Measurements from ENCODE around the gene DEPDC5. TPM values are rescaled to one million over a fixed set of nuclear protein-coding genes. Genes with fewer than 3 reads are reported as not detected.
"Not testable (repeated sequence)": the region's sequence is repeated elsewhere in the genome, so short reads cannot be mapped to it uniquely, and the experiment has no call there.

DEPDC5 gene
- total RNA-seq, 1 donor from 2014 or later = 13.0 TPM

DNA sequence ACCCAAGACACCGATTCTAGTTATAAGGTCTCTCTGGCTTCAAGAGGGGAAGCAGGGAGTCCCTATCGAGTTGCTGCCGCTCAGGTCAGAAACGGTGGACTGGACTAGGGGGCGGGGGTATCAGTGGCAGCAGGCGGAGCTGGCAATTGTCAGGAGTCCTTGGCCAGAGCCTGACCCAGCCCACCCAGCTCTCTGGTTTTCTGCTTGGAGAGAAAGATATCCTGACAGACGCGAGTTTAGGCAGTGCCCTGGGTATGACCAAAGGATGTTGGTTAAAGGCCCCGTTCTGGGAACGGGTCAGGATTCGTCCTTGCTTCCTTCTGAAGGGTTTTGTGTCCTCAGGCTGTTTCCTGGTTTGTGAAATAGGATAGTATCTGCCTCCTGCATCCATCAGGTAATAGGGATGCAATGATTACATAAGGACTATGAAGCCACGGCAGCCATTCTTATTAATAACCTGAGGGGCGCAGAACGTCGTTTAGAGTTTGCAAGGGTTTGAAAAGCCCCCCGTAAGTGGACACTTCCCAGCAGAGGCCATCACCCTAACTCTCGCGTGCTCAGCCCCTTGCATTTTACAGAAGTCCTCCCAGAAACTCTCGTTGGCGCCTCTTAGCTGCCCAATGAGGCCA lies 700 bp upstream of the DEPDC5 start:
- Mint-ChIP-seq H3K4me1 (ENCODE audit: low read depth, unreplicated experiment) (peaks cover 18% of the 10 kb centered on the region), H3K27ac (ENCODE audit: unreplicated experiment) (peak overlapping the region; percentile 98), H3K4me3 (ENCODE audit: unreplicated experiment) (peak overlapping the region; percentile 89), H3K9me3 (ENCODE audit: unreplicated experiment) (no peaks in the 10 kb centered on the region), H3K36me3 (ENCODE audit: low read depth, unreplicated experiment) (no peaks in the 10 kb centered on the region), H3K27me3 (ENCODE audit: low read depth, unreplicated experiment) (no peaks in the 10 kb centered on the region)
- Histone ChIP-seq H3K27ac (ENCODE audit: low read depth, low read length) (peak overlapping the region; percentile 96), H3K4me3 (ENCODE audit: insufficient read depth, low read depth, low read length) (peak overlapping the region; percentile 86), H3K9ac (ENCODE audit: low read length) (peak overlapping the region; percentile 93), H3K79me2 (ENCODE audit: insufficient read depth, low read length) (peaks cover 36% of the 10 kb centered on the region), H3K4me2 (ENCODE audit: low read length) (peak overlapping the region; percentile 94), H3K9me3 (ENCODE audit: insufficient read depth, low read depth, low read length) (no peaks in the 10 kb centered on the region), H4K20me1 (ENCODE audit: insufficient read depth, low read length) (no peaks in the 10 kb centered on the region), H3K27me3 (ENCODE audit: insufficient read depth, low read length) (no peaks in the 10 kb centered on the region), H2AFZ (ENCODE audit: low read depth, low read length) (peak overlapping the region; percentile 90), H3K36me3 (ENCODE audit: insufficient read depth, low read length) (no peaks in the 10 kb centered on the region), H3K4me1 (ENCODE audit: insufficient read depth, low read length) (peaks cover 36% of the 10 kb centered on the region)
- TF ChIP-seq, protein P1, sequence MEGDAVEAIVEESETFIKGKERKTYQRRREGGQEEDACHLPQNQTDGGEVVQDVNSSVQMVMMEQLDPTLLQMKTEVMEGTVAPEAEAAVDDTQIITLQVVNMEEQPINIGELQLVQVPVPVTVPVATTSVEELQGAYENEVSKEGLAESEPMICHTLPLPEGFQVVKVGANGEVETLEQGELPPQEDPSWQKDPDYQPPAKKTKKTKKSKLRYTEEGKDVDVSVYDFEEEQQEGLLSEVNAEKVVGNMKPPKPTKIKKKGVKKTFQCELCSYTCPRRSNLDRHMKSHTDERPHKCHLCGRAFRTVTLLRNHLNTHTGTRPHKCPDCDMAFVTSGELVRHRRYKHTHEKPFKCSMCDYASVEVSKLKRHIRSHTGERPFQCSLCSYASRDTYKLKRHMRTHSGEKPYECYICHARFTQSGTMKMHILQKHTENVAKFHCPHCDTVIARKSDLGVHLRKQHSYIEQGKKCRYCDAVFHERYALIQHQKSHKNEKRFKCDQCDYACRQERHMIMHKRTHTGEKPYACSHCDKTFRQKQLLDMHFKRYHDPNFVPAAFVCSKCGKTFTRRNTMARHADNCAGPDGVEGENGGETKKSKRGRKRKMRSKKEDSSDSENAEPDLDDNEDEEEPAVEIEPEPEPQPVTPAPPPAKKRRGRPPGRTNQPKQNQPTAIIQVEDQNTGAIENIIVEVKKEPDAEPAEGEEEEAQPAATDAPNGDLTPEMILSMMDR (IDR thresholded peaks at IDR 0.05; ENCODE audit: insufficient read depth, low read depth, low read length) = no peak
- TF ChIP-seq EZH2 (IDR thresholded peaks at IDR 0.05; ENCODE audit: insufficient read depth, low read length) = no peak
- FAIRE-seq = no peak
- DNase-seq (ENCODE audit: low read depth) = no peak

- Histone ChIP-seq H3K9ac (ENCODE audit: low read length) (peak overlapping the region; percentile 93), H3K79me2 (ENCODE audit: insufficient read depth, low read length) (peaks cover 19% of the 10 kb centered on the region), H3K4me2 (ENCODE audit: low read length) (peak overlapping the region; percentile 94), H3K4me3 (ENCODE audit: insufficient read depth, low read depth, low read length) (peak overlapping the region; percentile 86), H3K36me3 (ENCODE audit: insufficient read depth, low read length) (no peaks in the 10 kb centered on the region), H3K27ac (ENCODE audit: low read depth, low read length) (no peak overlapping the region), H2AFZ (ENCODE audit: low read depth, low read length) (peak overlapping the region; percentile 90), H4K20me1 (ENCODE audit: insufficient read depth, low read length) (no peaks in the 10 kb centered on the region), H3K4me1 (ENCODE audit: insufficient read depth, low read length) (peaks cover 27% of the 10 kb centered on the region), H3K27me3 (ENCODE audit: insufficient read depth, low read length) (no peaks in the 10 kb centered on the region), H3K9me3 (ENCODE audit: insufficient read depth, low read depth, low read length) (no peaks in the 10 kb centered on the region)
- peak overlapping the region; percentile 89 for H3K4me3 Mint-ChIP-seq (ENCODE audit: unreplicated experiment)
- H3K36me3 Mint-ChIP-seq (ENCODE audit: low read depth, unreplicated experiment) = no peaks in the 10 kb centered on the region
- H3K9me3 Mint-ChIP-seq (ENCODE audit: unreplicated experiment) = no peaks in the 10 kb centered on the region
- DNase-seq (ENCODE audit: low read depth) (no peak), FAIRE-seq (no peak)
- no peaks in the 10 kb centered on the region for H3K27me3 Mint-ChIP-seq (ENCODE audit: low read depth, unreplicated experiment)
- no peak for TF ChIP-seq EZH2 (IDR thresholded peaks at IDR 0.05; ENCODE audit: insufficient read depth, low read length)
- TF ChIP-seq, protein P1 (IDR thresholded peaks at IDR 0.05; ENCODE audit: insufficient read depth, low read depth, low read length) = no peak
- peaks cover 18% of the 10 kb centered on the region for H3K4me1 Mint-ChIP-seq (ENCODE audit: low read depth, unreplicated experiment)
- no peak overlapping the region for H3K27ac Mint-ChIP-seq (ENCODE audit: unreplicated experiment)
Measured at GRCh38 chr22:31754813-31755212, 994 bp downstream of the DEPDC5 start.

- H3K27ac ChIP-seq (ENCODE audit: low read depth, low read length) = no peak overlapping the region
- DNase-seq (ENCODE audit: low read depth) (no peak), FAIRE-seq (no peak)
- H3K9me3 Mint-ChIP-seq (ENCODE audit: unreplicated experiment) = no peaks in the 10 kb centered on the region
- no peaks in the 10 kb centered on the region for H3K27me3 ChIP-seq (ENCODE audit: insufficient read depth, low read length)
- no peaks in the 10 kb centered on the region for H3K27me3 Mint-ChIP-seq (ENCODE audit: low read depth, unreplicated experiment)
- H3K4me3 ChIP-seq (ENCODE audit: insufficient read depth, low read depth, low read length) = no peak overlapping the region
- peak overlapping the region; percentile 13 for H3K9ac ChIP-seq (ENCODE audit: low read length)
- H3K4me1 Mint-ChIP-seq (ENCODE audit: low read depth, unreplicated experiment) = peaks cover 13% of the 10 kb centered on the region
- H2AFZ ChIP-seq (ENCODE audit: low read depth, low read length) = no peak overlapping the region
- no peaks in the 10 kb centered on the region for H4K20me1 ChIP-seq (ENCODE audit: insufficient read depth, low read length)
- H3K79me2 ChIP-seq (ENCODE audit: insufficient read depth, low read length) = peaks cover 18% of the 10 kb centered on the region
- H3K36me3 ChIP-seq (ENCODE audit: insufficient read depth, low read length) = no peaks in the 10 kb centered on the region
- TF ChIP-seq, protein P1 (IDR thresholded peaks at IDR 0.05; ENCODE audit: insufficient read depth, low read depth, low read length) = no peak
- TF ChIP-seq EZH2 (IDR thresholded peaks at IDR 0.05; ENCODE audit: insufficient read depth, low read length) = no peak
- H3K4me3 Mint-ChIP-seq (ENCODE audit: unreplicated experiment) = no peak overlapping the region
- H3K4me1 ChIP-seq (ENCODE audit: insufficient read depth, low read length) = peaks cover 22% of the 10 kb centered on the region
- no peak overlapping the region for H3K4me2 ChIP-seq (ENCODE audit: low read length)
- no peaks in the 10 kb centered on the region for H3K9me3 ChIP-seq (ENCODE audit: insufficient read depth, low read depth, low read length)
- H3K36me3 Mint-ChIP-seq (ENCODE audit: low read depth, unreplicated experiment) = peaks cover 4% of the 10 kb centered on the region
- H3K27ac Mint-ChIP-seq (ENCODE audit: unreplicated experiment) = no peak overlapping the region
Measured at GRCh38 chr22:31757265-31757664, 3.4 kb downstream of the DEPDC5 start.

DNA sequence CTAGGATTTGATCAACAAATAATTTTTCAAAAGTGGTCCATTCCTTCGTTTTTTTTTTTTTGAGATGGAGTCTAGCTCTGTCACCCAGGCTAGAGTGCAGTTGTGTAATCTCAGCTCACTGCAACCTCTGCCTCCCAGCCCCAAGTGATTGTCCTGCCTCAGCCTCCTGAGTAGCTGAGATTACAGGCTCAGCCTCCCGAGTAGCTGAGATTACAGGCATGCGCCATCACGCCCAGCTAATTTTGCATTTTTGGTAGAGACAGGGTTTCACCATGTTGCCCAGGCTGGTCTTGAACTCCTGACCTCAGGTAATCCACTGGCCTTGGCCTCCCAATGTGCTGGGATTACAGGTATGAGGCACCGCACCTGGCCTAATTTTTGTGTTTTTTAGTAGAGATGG lies 5.0 kb downstream of the DEPDC5 start:
- not testable (repeated sequence) for H3K9me3 ChIP-seq (ENCODE audit: insufficient read depth, low read depth, low read length); H3K27me3 Mint-ChIP-seq (ENCODE audit: low read depth, unreplicated experiment); H3K4me3 ChIP-seq (ENCODE audit: insufficient read depth, low read depth, low read length); H3K9ac ChIP-seq (ENCODE audit: low read length); H3K4me3 Mint-ChIP-seq (ENCODE audit: unreplicated experiment); H3K27ac ChIP-seq (ENCODE audit: low read depth, low read length); H3K27ac Mint-ChIP-seq (ENCODE audit: unreplicated experiment); H3K36me3 ChIP-seq (ENCODE audit: insufficient read depth, low read length); H3K27me3 ChIP-seq (ENCODE audit: insufficient read depth, low read length); H2AFZ ChIP-seq (ENCODE audit: low read depth, low read length); H3K4me2 ChIP-seq (ENCODE audit: low read length); H3K4me1 Mint-ChIP-seq (ENCODE audit: low read depth, unreplicated experiment); H3K36me3 Mint-ChIP-seq (ENCODE audit: low read depth, unreplicated experiment); H4K20me1 ChIP-seq (ENCODE audit: insufficient read depth, low read length); DNase-seq (ENCODE audit: low read depth); H3K9me3 Mint-ChIP-seq (ENCODE audit: unreplicated experiment); FAIRE-seq
- Histone ChIP-seq H3K4me1 (ENCODE audit: insufficient read depth, low read length) (peaks cover 12% of the 10 kb centered on the region), H3K79me2 (ENCODE audit: insufficient read depth, low read length) (peaks cover 17% of the 10 kb centered on the region)
